Aorta (tissue), 5 donors: ENCODE measurements around the gene MEGF8. TPM values are rescaled to one million over a fixed set of nuclear protein-coding genes. Genes with fewer than 3 reads are reported as not detected.

Experiments used
- ATAC-seq: fragments of 200-7000 bp; cut with Tn5 transposase; one replicate; pipeline ENCODE4 v1.9.1; 2022; ENCODE audit warnings: moderate library complexity; ENCODE audit not compliant: low FRiP score
- DNase-seq, 2 donors: peaks; one replicate each; pipeline ENCODE4 v3.0.0-alpha.2; 2020
- H3K27ac ChIP-seq, 2 donors: one replicate each; pipeline ENCODE4 v1.5.1; 2013; ENCODE audit warnings: low read length in 2 of 2, mild to moderate bottlenecking in 2 of 2, moderate library complexity in 2 of 2, control low read depth in 1 of 2, inconsistent platforms in 1 of 2, low read depth in 1 of 2
- H3K27me3 ChIP-seq, 2 donors: one replicate each; pipeline ENCODE4 v1.6.1; 2013; ENCODE audit warnings: control low read depth in 1 of 2, low read length in 1 of 2, mild to moderate bottlenecking in 1 of 2, moderate library complexity in 1 of 2; ENCODE audit not compliant: insufficient read depth in 2 of 2, control insufficient read depth in 1 of 2
- H3K36me3 ChIP-seq, 2 donors: one replicate each; pipeline ENCODE4 v1.6.1; 2013; ENCODE audit warnings: control low read depth in 1 of 2, low read length in 1 of 2, mild to moderate bottlenecking in 1 of 2; ENCODE audit not compliant: insufficient read depth in 2 of 2, control insufficient read depth in 1 of 2
- H3K4me1 ChIP-seq, 2 donors: one replicate each; pipeline ENCODE4 v1.6.1; 2013; ENCODE audit warnings: low read length in 2 of 2, control low read depth in 1 of 2, mild to moderate bottlenecking in 1 of 2, moderate library complexity in 1 of 2; ENCODE audit not compliant: insufficient read depth in 2 of 2, control insufficient read depth in 1 of 2
- H3K4me3 ChIP-seq, 2 donors: one replicate each; pipeline ENCODE4 v1.5.1; 2013; ENCODE audit warnings: low read length in 2 of 2, control low read depth in 1 of 2, mild to moderate bottlenecking in 1 of 2
- H3K9me3 ChIP-seq: one replicate; pipeline ENCODE4 v1.6.1; 2013; ENCODE audit warnings: mild to moderate bottlenecking, low read length; ENCODE audit not compliant: control insufficient read depth
- WGBS, 2 donors: extraction: QIAGEN DNeasy Blood & Tissue Kit; methylation state at CpG; one replicate each; pipeline ENCODE4 v1.1.7; 2013; 5-methylcytosine and 5-hydroxymethylcytosine counted together
- intact Hi-C, 2 donors: fragments of 100-400 bp; cut with DNase I; formaldehyde crosslinking; loops; one replicate each; pipeline versions ENCODE4 v1.14.2 to v1.15.0; 2022
- polyA plus RNA-seq, 2 donors: library from polyadenylated mRNA; stranded (reverse); fragments of 200-250 nt; gene quantifications; one replicate each; pipeline ENCODE4 v1.2.3, GENCODE V29; 2013
- total RNA-seq, 2 donors: library from RNA; stranded (reverse); fragmentation: NEBNext Ultra II Directional; extraction: Animal tissue kit (Norgen Biotek cat#: 25700); gene quantifications; one replicate each; pipeline ENCODE4 v1.2.1, GENCODE V29; 2021
- donor health status: healthy with polysubstance abuse.
- donor health status: Bipolar disorder and iron deficiency.
- donor health status: DM: no; HTN: no; CAD: no.
- donor health status: DM: no; HTN: no; CAD: no.
- donor health status: DM: yes; HTN: yes; CAD: no.

Gene MEGF8
- total and polyA plus RNA-seq, 4 donors = 5.9 to 26.4 (median 12.3) TPM

- intact Hi-C loops = no loop called here
- ATAC-seq = no peak
- 91 to 93% methylated on average over 24 to 27 of the region's 27 CpGs for WGBS, 2 donors
- H3K27me3 ChIP-seq = no peaks in the 10 kb centered on the region
- no peaks in the 10 kb centered on the region for H3K9me3 ChIP-seq
- no peaks in the 10 kb centered on the region for H3K36me3 ChIP-seq
- H3K4me3 ChIP-seq = no peak overlapping the region
- H3K4me1 ChIP-seq = no peaks in the 10 kb centered on the region
- H3K27ac ChIP-seq = no peak overlapping the region
- DNase-seq = no peak
These were observed 44.1 kb downstream of the MEGF8 start for GRCh38 chr19:42369433-42370067.

- Histone ChIP-seq H3K27ac (no peak overlapping the region), H3K36me3 (no peaks in the 10 kb centered on the region), H3K4me3 (no peak overlapping the region), H3K27me3 (no peaks in the 10 kb centered on the region), H3K9me3 (no peaks in the 10 kb centered on the region), H3K4me1 (no peaks in the 10 kb centered on the region)
- intact Hi-C loops = no loop called here
- WGBS, 2 donors = 77% methylated on average over 9 of the region's 9 CpGs
- ATAC-seq = no peak
- DNase-seq = no peak
These were observed 44.7 kb downstream of the MEGF8 start for GRCh38 chr19:42370068-42370520.

GRCh38 chr19:42370626-42371175, 45.3 kb downstream of the MEGF8 start:
- ATAC-seq (no peak), DNase-seq (no peak)
- no peak overlapping the region for H3K4me3 ChIP-seq
- no peak overlapping the region for H3K27ac ChIP-seq
- H3K27me3 ChIP-seq = no peaks in the 10 kb centered on the region
- H3K9me3 ChIP-seq = no peaks in the 10 kb centered on the region
- H3K36me3 ChIP-seq = no peaks in the 10 kb centered on the region
- intact Hi-C loops = no loop called here
- WGBS, 2 donors = 73 to 74% methylated on average over 10 to 12 of the region's 12 CpGs
- no peaks in the 10 kb centered on the region for H3K4me1 ChIP-seq

GRCh38 chr19:42374826-42375376, 49.5 kb downstream of the MEGF8 start:
- Histone ChIP-seq H3K4me3 (no peak overlapping the region), H3K27ac (no peak overlapping the region), H3K9me3 (no peaks in the 10 kb centered on the region), H3K27me3 (no peaks in the 10 kb centered on the region), H3K4me1 (no peaks in the 10 kb centered on the region), H3K36me3 (no peaks in the 10 kb centered on the region)
- 91 to 96% methylated on average over 10 to 11 of the region's 11 CpGs for WGBS, 2 donors
- DNase-seq (no peak), ATAC-seq (no peak)
- intact Hi-C loops = no loop called here

- ATAC-seq (peak; percentile 9), DNase-seq (no peak)
- no peak overlapping the region for H3K27ac ChIP-seq
- H3K4me1 ChIP-seq = no peaks in the 10 kb centered on the region
- H3K27me3 ChIP-seq = no peaks in the 10 kb centered on the region
- intact Hi-C loops = no loop called here
- WGBS, 2 donors = 93 to 94% methylated on average over 54 of the region's 54 CpGs
- H3K36me3 ChIP-seq = no peaks in the 10 kb centered on the region
- no peak overlapping the region for H3K4me3 ChIP-seq
- H3K9me3 ChIP-seq = no peaks in the 10 kb centered on the region
These were observed 50.2 kb downstream of the MEGF8 start for GRCh38 chr19:42375415-42376176.

GRCh38 chr19:42376177-42376555, 50.7 kb downstream of the MEGF8 start:
- no peaks in the 10 kb centered on the region for H3K4me1 ChIP-seq
- intact Hi-C loops = no loop called here
- ATAC-seq = no peak
- H3K27ac ChIP-seq = no peak overlapping the region
- no peak overlapping the region for H3K4me3 ChIP-seq
- H3K36me3 ChIP-seq = no peaks in the 10 kb centered on the region
- WGBS, 2 donors = 94 to 95% methylated on average over 9 to 17 of the region's 17 CpGs
- no peaks in the 10 kb centered on the region for H3K27me3 ChIP-seq
- no peaks in the 10 kb centered on the region for H3K9me3 ChIP-seq
- DNase-seq = no peak

GRCh38 chr19:42378225-42379215, 53.1 kb downstream of the MEGF8 start:
- no peak overlapping the region for H3K27ac ChIP-seq
- H3K4me3 ChIP-seq = no peak overlapping the region
- intact Hi-C loops = no loop called here
- no peak for DNase-seq
- no peaks in the 10 kb centered on the region for H3K9me3 ChIP-seq
- no peaks in the 10 kb centered on the region for H3K4me1 ChIP-seq
- no peak for ATAC-seq
- WGBS, 2 donors = 71 to 73% methylated on average over 17 of the region's 17 CpGs
- H3K27me3 ChIP-seq = no peaks in the 10 kb centered on the region
- no peaks in the 10 kb centered on the region for H3K36me3 ChIP-seq

GRCh38 chr19:42380155-42380554, 54.7 kb downstream of the MEGF8 start:
- no peaks in the 10 kb centered on the region for H3K36me3 ChIP-seq
- ATAC-seq (no peak), DNase-seq (no peak)
- no peak overlapping the region for H3K4me3 ChIP-seq
- H3K27me3 ChIP-seq = no peaks in the 10 kb centered on the region
- intact Hi-C loops = no loop called here
- 62 to 72% methylated on average over 6 of the region's 6 CpGs for WGBS, 2 donors
- no peaks in the 10 kb centered on the region for H3K4me1 ChIP-seq
- H3K27ac ChIP-seq = no peak overlapping the region
- H3K9me3 ChIP-seq = no peaks in the 10 kb centered on the region
